Measurements from ENCODE around the gene RAMP3. TPM values are rescaled to one million over a fixed set of nuclear protein-coding genes. Genes with fewer than 3 reads are reported as not detected.
"Not testable (repeated sequence)": the region's sequence is repeated elsewhere in the genome, so short reads cannot be mapped to it uniquely, and the experiment has no call there.

The RAMP3 gene
- total RNA-seq, 1 donor from 2014 or later, result not detected

DNA sequence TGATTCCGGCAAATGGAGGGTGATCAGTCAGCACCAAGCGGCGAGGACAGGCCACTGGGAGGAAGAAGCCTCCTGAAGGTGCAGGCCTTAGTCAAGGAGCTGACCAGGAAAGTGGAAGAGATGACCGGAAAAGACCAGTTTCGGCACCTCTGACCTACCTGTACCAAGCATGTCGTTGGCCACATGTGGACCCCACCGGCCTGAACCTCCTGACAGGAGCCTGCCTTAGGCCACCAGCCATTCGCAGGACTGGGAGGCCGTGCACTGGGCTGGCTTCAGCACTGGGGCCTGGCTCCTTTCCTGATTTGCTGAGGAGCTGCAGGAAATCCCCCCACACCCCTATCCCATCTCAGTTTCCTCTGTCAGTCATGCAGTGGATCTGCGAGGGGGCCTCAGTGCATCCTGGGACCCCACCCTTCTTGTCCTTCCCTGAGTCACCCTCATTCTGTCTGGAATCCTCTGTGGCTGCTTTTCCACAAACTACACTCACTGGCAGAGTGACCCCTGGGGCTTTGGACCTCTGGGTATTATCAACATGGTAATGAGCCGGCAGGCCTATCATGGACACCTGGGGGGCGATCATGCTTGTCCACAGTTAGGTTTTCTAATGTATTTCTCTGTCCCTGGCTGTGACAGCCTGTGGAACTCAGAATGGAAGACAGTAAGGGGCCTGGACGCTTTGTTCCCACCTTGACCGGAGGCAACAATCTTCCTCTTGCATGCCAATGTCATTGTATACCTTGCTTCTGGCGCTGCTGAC lies 33.0 kb downstream of the RAMP3 start:
- no peak for DNase-seq (ENCODE audit: extremely low read depth, low read depth, low spot score)

DNA sequence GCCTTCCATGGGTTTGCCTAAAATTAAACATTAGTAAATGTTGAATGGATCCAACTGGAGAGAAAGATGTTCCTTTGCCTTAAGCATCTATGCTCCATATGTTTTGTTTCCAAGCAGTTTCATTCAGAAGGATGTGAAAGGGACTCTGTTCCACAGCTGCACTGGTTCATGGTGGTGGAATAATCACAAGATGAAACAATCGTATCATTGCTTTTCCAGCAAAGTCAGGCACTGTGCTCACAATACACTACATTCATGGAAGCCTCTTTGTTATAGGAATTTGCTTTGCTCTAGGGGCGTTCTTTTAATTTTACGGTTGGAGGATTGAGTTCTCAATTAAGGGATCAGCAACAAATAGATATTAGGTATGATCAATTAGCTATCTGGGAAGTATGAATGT lies 33.8 kb downstream of the RAMP3 start:
- DNase-seq (ENCODE audit: extremely low read depth, low read depth, low spot score), result no peak

DNA sequence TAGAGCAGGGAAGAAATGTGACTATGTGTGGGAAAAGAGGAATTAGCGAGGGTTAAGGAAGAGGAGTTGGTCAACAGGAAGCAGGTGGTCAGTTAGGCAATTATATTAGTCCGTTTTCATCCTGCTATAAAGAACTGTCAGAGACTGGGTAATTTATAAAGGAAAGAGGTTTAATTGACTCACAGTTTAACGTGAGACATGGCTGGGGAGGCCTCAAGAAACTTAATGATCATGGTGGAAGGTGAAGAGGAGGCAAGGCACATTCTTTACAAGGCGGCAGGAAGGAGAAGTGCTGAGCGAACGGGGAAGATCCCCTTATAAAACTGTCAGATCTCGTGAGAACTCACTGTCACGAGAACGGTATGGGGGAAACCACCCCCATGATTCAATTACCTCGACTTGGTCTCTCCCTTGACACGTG lies 35.0 kb downstream of the RAMP3 start:
- DNase-seq (ENCODE audit: extremely low read depth, low read depth, low spot score), result no peak

DNA sequence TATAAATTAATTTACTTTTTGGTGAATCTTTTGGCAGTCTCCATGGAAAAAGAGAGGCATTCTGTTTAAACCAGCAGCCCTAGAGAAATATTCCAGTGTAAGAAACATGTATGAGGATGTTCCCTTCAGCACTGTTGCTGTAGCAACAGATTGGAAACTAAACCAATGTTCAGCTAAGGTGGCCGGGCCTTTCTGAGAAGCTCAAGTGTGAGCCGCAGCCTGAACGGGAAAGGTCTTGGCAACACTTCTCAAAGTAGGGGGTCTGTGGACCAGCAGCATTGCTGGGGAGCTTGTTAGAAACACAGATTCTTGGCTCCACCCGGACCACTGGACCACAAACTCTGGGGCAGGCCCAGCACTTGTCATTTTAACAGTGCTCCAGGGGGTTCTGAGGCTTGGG lies 36.2 kb downstream of the RAMP3 start:
- DNase-seq (ENCODE audit: extremely low read depth, low read depth, low spot score), result no peak

DNA sequence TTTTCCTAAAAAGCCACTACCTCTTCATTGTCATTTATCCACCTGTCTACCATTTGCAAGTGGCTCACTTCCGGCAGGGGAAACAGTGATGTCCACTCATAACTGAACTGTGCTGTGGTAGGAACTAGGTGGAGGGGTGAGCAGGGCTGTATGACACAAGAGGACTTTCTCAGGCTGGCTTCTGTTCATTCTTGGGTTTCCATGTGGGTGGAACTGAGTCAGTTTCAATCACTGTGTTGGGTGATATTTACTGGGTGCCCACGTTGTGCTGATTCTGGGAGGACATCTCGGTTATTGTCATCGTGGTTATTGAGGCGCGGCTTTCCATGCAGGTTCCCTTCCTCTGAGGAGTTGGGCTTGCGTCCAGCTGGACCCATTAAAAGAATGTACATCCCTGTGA lies 38.8 kb downstream of the RAMP3 start:
- DNase-seq (ENCODE audit: extremely low read depth, low read depth, low spot score), result no peak

DNA sequence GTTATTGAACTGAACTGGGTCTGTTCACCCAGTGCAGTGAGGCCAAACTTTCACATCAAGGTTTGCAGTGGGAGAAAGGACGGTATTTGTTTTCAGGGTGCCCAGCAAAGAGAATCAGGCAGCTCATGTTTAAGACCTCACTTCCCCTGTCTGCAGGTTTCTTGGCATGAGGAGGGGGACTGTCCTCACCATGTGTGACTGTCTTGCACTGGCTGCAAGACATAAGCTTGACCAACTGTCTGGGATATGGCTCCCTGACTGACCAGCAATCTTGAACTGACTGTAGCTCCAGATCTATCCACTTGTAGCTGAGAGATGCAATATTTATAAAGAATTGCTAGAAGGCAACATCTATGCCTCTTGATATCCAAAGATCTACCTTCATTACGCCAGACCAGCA lies 39.9 kb downstream of the RAMP3 start:
- DNase-seq (ENCODE audit: extremely low read depth, low read depth, low spot score), result no peak

DNA sequence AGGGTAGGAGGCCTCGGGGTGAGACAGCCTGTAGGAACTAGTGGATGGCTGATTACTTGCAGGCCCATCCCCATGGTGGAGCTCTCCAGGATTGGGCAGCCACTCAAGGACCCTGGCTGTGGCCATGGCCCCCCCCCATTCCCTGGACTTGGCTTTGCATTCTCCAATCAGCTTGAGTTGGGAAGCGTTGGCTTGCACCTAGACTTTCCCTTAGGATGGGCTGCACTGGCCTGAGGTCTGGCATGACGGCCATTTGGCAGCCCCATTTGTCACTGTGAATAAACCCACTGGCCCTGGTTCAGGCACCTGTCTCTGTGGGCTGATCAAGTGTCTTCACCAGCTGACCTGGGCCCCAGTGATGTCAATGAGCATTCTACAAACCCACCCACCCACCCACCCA lies 41.4 kb downstream of the RAMP3 start:
- DNase-seq (ENCODE audit: extremely low read depth, low read depth, low spot score), result no peak

DNA sequence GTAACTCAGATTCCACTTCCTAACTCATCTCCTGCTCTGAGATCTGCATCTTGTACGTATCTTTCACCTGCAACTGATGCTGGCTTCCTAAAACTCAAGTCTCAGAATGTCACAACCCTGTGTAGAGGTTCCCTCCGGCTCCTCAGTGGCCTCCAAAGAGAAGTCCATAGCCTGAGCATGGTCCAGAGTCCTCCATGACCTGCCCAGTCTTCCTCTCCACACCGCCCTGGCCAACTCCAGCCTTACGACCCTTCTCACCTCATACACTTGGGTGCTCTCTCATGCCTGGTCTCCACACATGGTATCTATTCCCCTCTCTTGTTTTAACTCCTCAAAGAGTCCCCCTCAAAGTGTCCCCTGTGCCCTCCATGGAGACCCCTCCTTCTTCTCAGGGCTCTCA lies 41.9 kb downstream of the RAMP3 start:
- no peak for DNase-seq (ENCODE audit: extremely low read depth, low read depth, low spot score)

DNA sequence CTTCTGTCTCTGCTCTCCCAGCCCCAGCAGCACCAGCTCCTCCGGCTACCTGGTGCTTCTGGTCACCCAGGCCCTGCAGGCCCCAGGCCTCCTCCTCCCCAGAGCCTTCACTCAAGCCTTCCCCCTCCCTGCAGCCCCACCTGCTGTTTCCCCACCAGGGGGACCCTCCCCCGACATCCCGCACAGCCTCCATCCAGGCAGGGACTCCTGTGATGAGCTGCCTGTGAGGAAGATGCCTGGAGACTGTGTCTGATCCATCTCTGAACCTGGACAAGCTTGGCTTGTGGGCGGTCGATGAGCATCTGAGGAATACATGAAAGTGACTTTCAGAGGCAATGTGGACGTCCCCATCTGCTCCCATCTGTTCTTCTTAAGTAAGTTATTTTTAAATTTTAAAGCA lies 45.0 kb downstream of the RAMP3 start:
- DNase-seq (ENCODE audit: extremely low read depth, low read depth, low spot score), result no peak

DNA sequence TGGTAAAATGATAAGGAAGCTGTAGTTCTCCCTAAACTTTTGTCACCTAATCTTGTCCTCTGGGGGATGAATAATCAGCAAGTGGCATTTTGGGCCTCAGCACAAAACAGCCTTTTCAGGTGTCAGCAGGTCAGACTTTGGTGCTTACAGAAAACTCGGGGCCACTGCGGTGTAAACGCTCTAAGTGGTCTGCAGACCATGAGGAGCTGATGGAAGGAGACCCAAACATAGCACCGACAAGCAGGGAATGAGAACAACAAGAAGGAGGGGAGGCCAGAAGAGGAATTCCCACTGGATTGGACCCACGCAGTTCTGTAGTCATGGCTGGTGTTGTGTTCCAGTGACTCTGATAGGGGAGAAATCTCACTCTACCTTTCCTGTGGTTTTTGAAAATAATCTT lies 45.4 kb downstream of the RAMP3 start:
- no peak for DNase-seq (ENCODE audit: extremely low read depth, low read depth, low spot score)

DNA sequence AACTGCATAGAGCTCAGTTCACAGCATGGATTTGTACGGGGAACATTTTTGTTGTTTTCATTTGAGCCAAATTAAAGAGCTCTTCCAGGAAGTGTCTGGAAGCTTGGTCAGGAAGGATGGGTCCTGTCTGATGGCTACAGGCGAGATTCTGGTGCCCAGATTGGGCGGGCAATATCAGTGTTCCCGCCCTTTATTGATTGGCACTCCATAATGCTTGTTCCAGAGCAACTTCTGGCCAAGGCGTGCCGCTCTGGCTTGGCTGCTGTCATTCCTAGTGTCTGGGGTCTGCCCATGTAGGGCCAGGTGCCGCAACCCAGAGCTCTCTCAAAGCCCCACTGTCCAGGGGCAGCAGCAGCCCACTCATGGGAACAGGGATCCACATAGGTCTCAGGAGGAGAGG lies 45.9 kb downstream of the RAMP3 start:
- no peak for DNase-seq (ENCODE audit: extremely low read depth, low read depth, low spot score)

DNA sequence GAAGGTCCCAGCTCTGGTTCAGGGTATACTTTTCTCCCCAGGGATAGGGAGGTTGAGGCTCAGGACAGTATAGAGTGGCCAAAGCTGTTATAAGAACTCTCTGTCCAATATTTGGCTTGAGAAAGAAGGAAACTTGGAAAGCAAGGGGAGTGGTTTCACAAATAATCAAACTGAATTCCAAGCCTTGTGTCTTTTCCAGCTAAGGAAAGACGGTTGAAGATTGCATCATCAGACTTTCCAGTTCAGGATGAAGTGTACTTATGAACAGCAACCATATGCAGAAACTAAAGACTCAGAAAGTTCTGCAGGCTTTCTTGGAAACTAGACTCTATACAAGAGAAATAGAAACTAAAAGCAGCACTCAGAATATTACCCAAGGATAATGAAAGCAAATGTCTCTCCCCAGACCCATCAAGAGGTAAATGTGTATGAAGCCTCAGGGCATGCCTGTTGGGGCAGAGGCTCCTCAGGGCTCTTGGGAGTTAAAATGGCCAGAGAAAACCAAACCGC lies 46.4 kb downstream of the RAMP3 start:
- no peak for DNase-seq (ENCODE audit: extremely low read depth, low read depth, low spot score)

DNA sequence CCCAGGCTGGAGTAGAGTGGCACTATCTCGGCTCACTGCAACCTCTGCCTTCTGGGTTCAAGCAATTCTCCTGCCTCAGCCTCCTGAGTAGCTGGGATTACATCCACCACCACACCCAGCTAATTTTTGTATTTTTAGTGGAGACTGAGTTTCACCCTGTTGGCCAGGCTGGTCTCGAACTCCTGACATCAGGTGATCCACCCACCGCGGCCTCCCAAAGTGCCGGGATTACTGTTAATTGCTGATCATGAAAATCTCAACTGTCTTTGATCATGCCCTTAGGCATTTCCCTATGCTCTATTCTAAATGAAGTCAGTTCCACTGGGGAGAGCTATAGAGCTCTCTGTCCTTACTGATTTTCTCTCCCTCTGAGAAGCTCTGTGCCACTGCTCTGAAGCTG lies 48.7 kb downstream of the RAMP3 start:
- not testable (repeated sequence) for DNase-seq (ENCODE audit: extremely low read depth, low read depth, low spot score)

DNA sequence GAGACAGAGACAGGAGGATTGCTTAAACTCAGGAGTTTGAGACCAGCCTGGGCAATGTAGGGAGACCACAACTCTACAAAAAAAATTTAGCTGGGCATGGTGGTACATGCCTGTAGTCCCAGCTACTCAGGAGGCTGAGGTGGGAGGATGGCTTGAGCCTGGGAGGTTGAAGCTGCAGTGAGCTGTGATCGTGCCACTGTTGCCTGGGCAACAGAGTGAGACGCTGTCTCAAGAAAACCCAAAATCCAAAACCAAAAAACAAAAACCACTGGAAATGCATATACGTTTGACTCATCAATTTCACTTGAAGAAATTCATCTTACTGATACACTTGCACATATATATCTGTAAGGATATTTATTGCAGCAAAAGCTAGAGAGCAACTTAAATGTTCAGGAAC lies 52.3 kb downstream of the RAMP3 start:
- DNase-seq (ENCODE audit: extremely low read depth, low read depth, low spot score), result not testable (repeated sequence)

DNA sequence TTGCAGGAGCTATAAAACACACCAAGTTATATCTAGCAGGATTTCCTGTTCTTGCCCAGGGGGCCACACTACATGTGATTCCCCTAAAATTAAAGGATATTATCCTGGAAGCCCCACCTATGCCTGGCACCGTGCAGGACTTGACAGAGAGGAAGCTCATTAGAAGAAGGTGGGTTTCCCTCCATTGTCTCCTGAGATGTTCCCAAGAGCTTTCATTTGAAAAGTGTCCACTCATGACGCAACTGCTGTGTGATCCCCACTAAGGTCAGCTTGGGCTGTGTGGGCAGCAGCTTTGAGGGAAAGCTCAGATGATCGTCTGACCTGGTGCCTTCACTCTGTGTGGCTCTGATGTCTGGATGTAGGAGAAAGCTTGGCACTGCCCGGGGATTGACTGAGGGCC lies 53.5 kb downstream of the RAMP3 start:
- no peak for DNase-seq (ENCODE audit: extremely low read depth, low read depth, low spot score)

DNA sequence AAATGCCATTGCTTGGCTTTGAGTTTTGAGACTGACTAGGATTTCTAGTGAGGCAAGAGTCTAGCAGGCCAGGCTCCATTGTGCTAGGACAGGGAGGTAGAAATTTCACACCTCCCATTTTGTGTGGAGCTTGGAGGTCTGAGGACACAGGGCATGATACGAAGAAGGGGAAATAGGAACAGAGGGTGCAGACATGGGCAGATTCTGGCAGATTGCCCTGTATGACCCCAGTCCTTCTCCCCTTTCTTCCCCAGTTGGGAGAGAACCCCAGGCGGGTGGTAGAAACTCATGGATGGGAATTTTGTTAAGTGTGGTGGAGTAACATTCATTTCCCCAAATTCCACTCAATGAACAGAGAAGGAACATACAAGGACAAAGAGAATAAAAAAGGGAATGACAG lies 54.4 kb downstream of the RAMP3 start:
- DNase-seq (ENCODE audit: extremely low read depth, low read depth, low spot score), result no peak

DNA sequence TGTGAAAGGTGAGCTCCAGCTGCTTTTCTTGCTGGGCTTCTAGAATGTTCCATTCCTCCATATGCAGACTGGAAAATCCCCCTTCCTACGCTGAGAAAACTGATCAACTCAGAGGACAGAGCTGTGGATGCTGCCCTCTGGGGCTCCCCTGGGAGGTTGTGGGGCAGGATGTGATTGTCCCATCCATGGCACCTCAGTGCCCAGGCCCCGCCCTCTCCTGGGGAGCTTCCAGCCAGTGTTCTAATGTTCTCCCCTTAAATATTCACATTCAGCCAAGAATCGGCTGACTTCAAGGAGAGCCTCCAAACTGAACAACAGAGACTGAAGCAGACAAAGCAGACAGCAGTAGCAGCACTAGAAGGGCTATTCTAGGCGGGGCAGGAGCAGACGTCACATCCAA lies 55.0 kb downstream of the RAMP3 start:
- DNase-seq (ENCODE audit: extremely low read depth, low read depth, low spot score), result no peak

DNA sequence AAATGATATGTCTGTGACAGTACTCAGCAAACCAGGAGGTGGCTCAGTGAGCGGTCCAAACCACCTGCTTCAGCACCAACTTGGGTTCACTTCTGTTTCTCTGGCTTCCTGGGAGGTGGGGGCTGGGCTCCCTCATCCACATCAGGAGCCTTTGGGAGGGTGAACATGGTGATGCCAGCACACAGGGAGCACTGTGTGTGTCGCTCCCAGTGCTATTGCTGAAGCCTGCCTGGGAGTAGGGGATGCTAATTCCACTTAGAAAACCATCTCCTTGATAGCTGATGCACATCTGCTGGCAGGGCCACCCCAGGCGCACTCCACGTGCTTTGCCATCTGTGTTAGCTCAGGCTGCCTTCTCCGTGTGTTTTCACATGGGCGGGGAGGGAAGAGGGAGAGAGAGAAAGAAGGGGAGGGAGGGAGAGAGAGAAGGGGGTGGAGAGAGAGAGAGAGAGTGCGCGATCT lies 58.0 kb downstream of the RAMP3 start:
- DNase-seq (ENCODE audit: extremely low read depth, low read depth, low spot score), result no peak

DNA sequence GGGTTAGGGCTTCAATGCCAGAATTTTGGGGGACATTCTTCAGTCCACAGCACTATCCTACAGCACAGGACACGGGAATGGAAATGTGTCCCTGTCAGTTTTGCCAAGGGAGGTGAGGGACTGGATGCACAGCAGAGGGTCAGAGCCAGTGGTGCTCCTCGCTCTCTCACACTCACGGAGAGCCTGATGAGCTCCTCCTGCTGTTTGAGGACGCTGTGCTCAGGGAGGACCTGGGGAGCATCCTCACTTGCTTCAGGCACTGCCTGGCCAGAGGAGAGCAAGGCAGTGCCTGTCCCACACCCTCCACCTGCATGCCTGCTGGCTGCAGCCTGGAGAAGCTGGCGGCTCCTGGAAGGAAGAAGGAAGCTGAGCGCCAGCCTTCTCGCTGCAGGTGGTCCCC lies 58.6 kb downstream of the RAMP3 start:
- DNase-seq (ENCODE audit: extremely low read depth, low read depth, low spot score), result no peak

DNA sequence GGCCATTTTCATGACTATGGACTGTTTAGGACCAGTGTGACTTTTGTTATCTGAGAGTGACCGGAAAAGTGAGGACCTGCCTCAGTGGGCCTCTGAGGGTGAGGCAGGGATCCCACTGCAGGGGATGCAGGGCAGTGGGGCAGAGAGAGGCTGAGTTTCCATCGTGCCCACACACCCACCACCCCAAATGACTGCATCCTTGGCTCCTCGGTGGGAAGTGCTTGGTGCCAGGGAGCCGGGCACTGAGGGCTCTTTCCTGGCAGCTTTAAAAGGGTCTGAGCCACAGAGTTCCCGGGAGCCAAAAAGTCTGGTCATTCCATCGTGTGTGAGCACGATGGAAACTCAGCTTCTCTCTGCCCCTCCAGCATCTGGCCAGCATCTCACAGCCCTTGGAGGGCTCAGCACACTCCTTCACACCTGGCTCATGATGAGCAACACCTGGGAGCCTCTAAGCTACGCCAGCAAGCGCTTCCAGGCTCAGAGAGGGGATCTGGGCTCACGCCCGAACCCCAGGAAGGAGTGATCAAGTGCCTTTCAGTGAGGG lies 59.1 kb downstream of the RAMP3 start:
- DNase-seq (ENCODE audit: extremely low read depth, low read depth, low spot score), result no peak

DNA sequence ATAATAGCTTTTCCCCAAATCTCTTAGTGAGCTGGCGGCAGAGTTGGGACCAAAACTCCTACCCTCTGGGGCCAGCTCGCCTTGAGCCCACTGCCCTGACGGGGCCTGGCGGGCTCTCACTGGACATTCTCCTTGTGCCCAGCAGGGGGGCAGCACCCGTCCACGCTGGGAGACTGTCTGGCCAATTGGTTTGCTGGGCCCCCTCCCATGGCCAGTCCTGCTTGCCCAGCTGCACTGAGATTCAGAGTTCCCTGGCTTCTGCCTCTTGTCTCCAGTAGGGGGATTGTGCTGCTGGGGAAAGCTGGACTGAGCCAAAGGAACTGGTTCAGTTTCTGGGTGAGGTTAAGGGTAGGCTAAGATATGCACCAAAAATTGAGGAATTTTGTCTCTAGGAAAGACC lies 59.8 kb downstream of the RAMP3 start:
- no peak for DNase-seq (ENCODE audit: extremely low read depth, low read depth, low spot score)

DNA sequence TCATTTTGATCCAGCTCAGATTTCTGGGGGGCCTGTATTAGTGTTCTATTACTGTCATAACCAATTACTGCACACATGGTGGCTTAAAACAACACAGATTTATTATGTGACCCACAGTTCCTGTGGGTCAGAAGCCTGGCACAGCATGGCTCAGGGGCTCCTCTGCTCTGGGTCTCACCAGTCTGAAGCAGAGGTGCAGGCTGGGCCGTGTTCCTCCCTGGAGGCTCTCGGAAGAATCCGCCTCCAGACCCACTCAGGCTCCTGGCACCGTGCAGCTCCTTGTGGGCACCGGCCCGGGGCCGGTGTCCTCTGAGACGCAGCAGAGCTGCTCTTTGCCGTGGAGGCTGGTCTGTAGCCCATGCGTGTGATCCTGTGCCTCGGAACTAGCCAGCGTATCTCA lies 61.5 kb downstream of the RAMP3 start:
- no peak for DNase-seq (ENCODE audit: extremely low read depth, low read depth, low spot score)
